ENCODE data around the gene RTF1.

RTF1 gene

GRCh38 chr15:41501191-41501917 lies 84.5 kb downstream of the RTF1 start:
- H3K9me3 ChIP-seq (ENCODE audit: low read length), result no peaks in the 10 kb centered on the region
- no peaks in the 10 kb centered on the region for H3K36me3 ChIP-seq (ENCODE audit: insufficient read depth, low read length)
- H3K27me3 ChIP-seq (ENCODE audit: control insufficient read depth in 1 of 2, insufficient read depth in 2 of 2, low read length in 2 of 2), result peaks cover 8 to 40% of the 10 kb centered on the region in 2 donors
- no peak overlapping the region for H3K27ac ChIP-seq (ENCODE audit: low read depth, low read length)
- H3K4me3 ChIP-seq (ENCODE audit: low read depth in 1 of 2, low read length in 2 of 2), result peak overlapping the region in 1 of 2 donors; percentile 24
- H3K9ac ChIP-seq (ENCODE audit: low read length), result no peak overlapping the region
- H3K4me1 ChIP-seq (ENCODE audit: insufficient read depth, low read length), result peaks cover 15% of the 10 kb centered on the region

GRCh38 chr15:41501931-41502794 lies 85.3 kb downstream of the RTF1 start:
- Histone ChIP-seq H3K27me3 (ENCODE audit: control insufficient read depth in 1 of 2, insufficient read depth in 2 of 2, low read length in 2 of 2) (peaks cover 8 to 40% of the 10 kb centered on the region in 2 donors), H3K4me3 (ENCODE audit: low read depth in 1 of 2, low read length in 2 of 2) (peak overlapping the region in 1 of 2 donors; percentile 24), H3K27ac (ENCODE audit: low read depth, low read length) (no peak overlapping the region), H3K9me3 (ENCODE audit: low read length) (no peaks in the 10 kb centered on the region), H3K36me3 (ENCODE audit: insufficient read depth, low read length) (no peaks in the 10 kb centered on the region), H3K4me1 (ENCODE audit: insufficient read depth, low read length) (peaks cover 15% of the 10 kb centered on the region), H3K9ac (ENCODE audit: low read length) (no peak overlapping the region)

- H3K27me3 ChIP-seq (ENCODE audit: control insufficient read depth in 1 of 2, insufficient read depth in 2 of 2, low read length in 2 of 2), result peaks cover 8 to 40% of the 10 kb centered on the region in 2 donors
- peak overlapping the region in 1 of 2 donors; percentile 24 for H3K4me3 ChIP-seq (ENCODE audit: low read depth in 1 of 2, low read length in 2 of 2)
- H3K4me1 ChIP-seq (ENCODE audit: insufficient read depth, low read length), result peaks cover 15% of the 10 kb centered on the region
- H3K27ac ChIP-seq (ENCODE audit: low read depth, low read length), result no peak overlapping the region
- H3K9ac ChIP-seq (ENCODE audit: low read length), result no peak overlapping the region
- no peaks in the 10 kb centered on the region for H3K9me3 ChIP-seq (ENCODE audit: low read length)
- H3K36me3 ChIP-seq (ENCODE audit: insufficient read depth, low read length), result no peaks in the 10 kb centered on the region
These were observed 86.1 kb downstream of the RTF1 start for GRCh38 chr15:41502795-41503668.

GRCh38 chr15:41503669-41504010 lies 86.7 kb downstream of the RTF1 start:
- H3K4me1 ChIP-seq (ENCODE audit: insufficient read depth, low read length), result peaks cover 15% of the 10 kb centered on the region
- H3K36me3 ChIP-seq (ENCODE audit: insufficient read depth, low read length), result no peaks in the 10 kb centered on the region
- peaks cover 8 to 40% of the 10 kb centered on the region in 2 donors for H3K27me3 ChIP-seq (ENCODE audit: control insufficient read depth in 1 of 2, insufficient read depth in 2 of 2, low read length in 2 of 2)
- H3K27ac ChIP-seq (ENCODE audit: low read depth, low read length), result no peak overlapping the region
- no peaks in the 10 kb centered on the region for H3K9me3 ChIP-seq (ENCODE audit: low read length)
- no peak overlapping the region for H3K4me3 ChIP-seq (ENCODE audit: low read depth in 1 of 2, low read length in 2 of 2)
- H3K9ac ChIP-seq (ENCODE audit: low read length), result no peak overlapping the region

GRCh38 chr15:41504751-41505492 lies 88.0 kb downstream of the RTF1 start:
- Histone ChIP-seq H3K9me3 (ENCODE audit: low read length) (no peaks in the 10 kb centered on the region), H3K36me3 (ENCODE audit: insufficient read depth, low read length) (no peaks in the 10 kb centered on the region), H3K4me1 (ENCODE audit: insufficient read depth, low read length) (peaks cover 15% of the 10 kb centered on the region), H3K27me3 (ENCODE audit: control insufficient read depth in 1 of 2, insufficient read depth in 2 of 2, low read length in 2 of 2) (peaks cover 8 to 40% of the 10 kb centered on the region in 2 donors), H3K9ac (ENCODE audit: low read length) (no peak overlapping the region), H3K4me3 (ENCODE audit: low read depth in 1 of 2, low read length in 2 of 2) (no peak overlapping the region), H3K27ac (ENCODE audit: low read depth, low read length) (no peak overlapping the region)

- Histone ChIP-seq H3K4me3 (ENCODE audit: low read depth in 1 of 2, low read length in 2 of 2) (no peak overlapping the region), H3K36me3 (ENCODE audit: insufficient read depth, low read length) (no peaks in the 10 kb centered on the region), H3K9me3 (ENCODE audit: low read length) (no peaks in the 10 kb centered on the region), H3K4me1 (ENCODE audit: insufficient read depth, low read length) (peaks cover 15% of the 10 kb centered on the region), H3K9ac (ENCODE audit: low read length) (no peak overlapping the region), H3K27ac (ENCODE audit: low read depth, low read length) (no peak overlapping the region), H3K27me3 (ENCODE audit: control insufficient read depth in 1 of 2, insufficient read depth in 2 of 2, low read length in 2 of 2) (peaks cover 8 to 35% of the 10 kb centered on the region in 2 donors)
These were observed 88.9 kb downstream of the RTF1 start for GRCh38 chr15:41505776-41506175.

- H3K9me3 ChIP-seq (ENCODE audit: low read length), result no peaks in the 10 kb centered on the region
- peaks cover 12% of the 10 kb centered on the region for H3K4me1 ChIP-seq (ENCODE audit: insufficient read depth, low read length)
- H3K27ac ChIP-seq (ENCODE audit: low read depth, low read length), result no peak overlapping the region
- peaks cover 8 to 36% of the 10 kb centered on the region in 2 donors for H3K27me3 ChIP-seq (ENCODE audit: control insufficient read depth in 1 of 2, insufficient read depth in 2 of 2, low read length in 2 of 2)
- no peaks in the 10 kb centered on the region for H3K36me3 ChIP-seq (ENCODE audit: insufficient read depth, low read length)
- no peak overlapping the region for H3K4me3 ChIP-seq (ENCODE audit: low read depth in 1 of 2, low read length in 2 of 2)
- no peak overlapping the region for H3K9ac ChIP-seq (ENCODE audit: low read length)
These were observed 90.0 kb downstream of the RTF1 start for GRCh38 chr15:41506796-41507341.

GRCh38 chr15:41507820-41508290 lies 91.0 kb downstream of the RTF1 start:
- Histone ChIP-seq H3K4me3 (ENCODE audit: low read depth in 1 of 2, low read length in 2 of 2) (no peak overlapping the region), H3K4me1 (ENCODE audit: insufficient read depth, low read length) (peaks cover 9% of the 10 kb centered on the region), H3K27me3 (ENCODE audit: control insufficient read depth in 1 of 2, insufficient read depth in 2 of 2, low read length in 2 of 2) (peaks cover 11 to 36% of the 10 kb centered on the region in 2 donors), H3K9me3 (ENCODE audit: low read length) (no peaks in the 10 kb centered on the region), H3K9ac (ENCODE audit: low read length) (no peak overlapping the region), H3K36me3 (ENCODE audit: insufficient read depth, low read length) (no peaks in the 10 kb centered on the region), H3K27ac (ENCODE audit: low read depth, low read length) (no peak overlapping the region)

GRCh38 chr15:41510728-41511127 lies 93.8 kb downstream of the RTF1 start:
- Histone ChIP-seq H3K27me3 (ENCODE audit: control insufficient read depth in 1 of 2, insufficient read depth in 2 of 2, low read length in 2 of 2) (peaks cover 19 to 32% of the 10 kb centered on the region in 2 donors), H3K9ac (ENCODE audit: low read length) (no peak overlapping the region), H3K4me1 (ENCODE audit: insufficient read depth, low read length) (peaks cover 15% of the 10 kb centered on the region), H3K36me3 (ENCODE audit: insufficient read depth, low read length) (no peaks in the 10 kb centered on the region), H3K4me3 (ENCODE audit: low read depth in 1 of 2, low read length in 2 of 2) (no peak overlapping the region), H3K9me3 (ENCODE audit: low read length) (no peaks in the 10 kb centered on the region), H3K27ac (ENCODE audit: low read depth, low read length) (no peak overlapping the region)

GRCh38 chr15:41511331-41511898 lies 94.5 kb downstream of the RTF1 start:
- no peaks in the 10 kb centered on the region for H3K36me3 ChIP-seq (ENCODE audit: insufficient read depth, low read length)
- no peak overlapping the region for H3K27ac ChIP-seq (ENCODE audit: low read depth, low read length)
- H3K4me3 ChIP-seq (ENCODE audit: low read depth in 1 of 2, low read length in 2 of 2), result no peak overlapping the region
- H3K9ac ChIP-seq (ENCODE audit: low read length), result no peak overlapping the region
- peaks cover 15% of the 10 kb centered on the region for H3K4me1 ChIP-seq (ENCODE audit: insufficient read depth, low read length)
- H3K9me3 ChIP-seq (ENCODE audit: low read length), result no peaks in the 10 kb centered on the region
- H3K27me3 ChIP-seq (ENCODE audit: control insufficient read depth in 1 of 2, insufficient read depth in 2 of 2, low read length in 2 of 2), result peaks cover 19 to 32% of the 10 kb centered on the region in 2 donors
